Measurements from ENCODE around the gene SMPX. TPM values are rescaled to one million over a fixed set of nuclear protein-coding genes. Genes with fewer than 3 reads are reported as not detected.

SMPX gene
- total RNA-seq, 1 donor from 2014 or later = not detected

DNA sequence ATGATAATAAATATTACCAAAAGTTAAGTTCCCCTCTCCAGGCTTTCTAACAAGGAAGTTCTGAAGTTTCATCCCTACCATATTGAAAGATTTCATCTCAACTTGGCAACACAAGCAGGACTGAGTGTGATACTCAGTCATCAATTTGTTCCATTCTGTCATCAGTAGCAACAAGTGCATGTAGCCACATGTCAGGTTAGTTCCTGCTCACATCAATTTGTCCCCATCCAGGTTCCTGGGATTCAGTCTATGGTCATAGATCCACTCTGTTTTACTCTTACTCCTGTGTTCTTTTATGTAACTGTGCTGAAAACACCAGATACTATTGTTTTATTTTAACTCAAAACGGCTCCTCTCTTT is 22.2 kb downstream of the SMPX start:
- TF ChIP-seq, protein P1, sequence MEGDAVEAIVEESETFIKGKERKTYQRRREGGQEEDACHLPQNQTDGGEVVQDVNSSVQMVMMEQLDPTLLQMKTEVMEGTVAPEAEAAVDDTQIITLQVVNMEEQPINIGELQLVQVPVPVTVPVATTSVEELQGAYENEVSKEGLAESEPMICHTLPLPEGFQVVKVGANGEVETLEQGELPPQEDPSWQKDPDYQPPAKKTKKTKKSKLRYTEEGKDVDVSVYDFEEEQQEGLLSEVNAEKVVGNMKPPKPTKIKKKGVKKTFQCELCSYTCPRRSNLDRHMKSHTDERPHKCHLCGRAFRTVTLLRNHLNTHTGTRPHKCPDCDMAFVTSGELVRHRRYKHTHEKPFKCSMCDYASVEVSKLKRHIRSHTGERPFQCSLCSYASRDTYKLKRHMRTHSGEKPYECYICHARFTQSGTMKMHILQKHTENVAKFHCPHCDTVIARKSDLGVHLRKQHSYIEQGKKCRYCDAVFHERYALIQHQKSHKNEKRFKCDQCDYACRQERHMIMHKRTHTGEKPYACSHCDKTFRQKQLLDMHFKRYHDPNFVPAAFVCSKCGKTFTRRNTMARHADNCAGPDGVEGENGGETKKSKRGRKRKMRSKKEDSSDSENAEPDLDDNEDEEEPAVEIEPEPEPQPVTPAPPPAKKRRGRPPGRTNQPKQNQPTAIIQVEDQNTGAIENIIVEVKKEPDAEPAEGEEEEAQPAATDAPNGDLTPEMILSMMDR (IDR thresholded peaks at IDR 0.05; ENCODE audit: insufficient read depth, low read length, poor library complexity, severe bottlenecking) = no peak
- Histone ChIP-seq H3K36me3 (ENCODE audit: control insufficient read depth, insufficient read depth, low read length) (no peaks in the 10 kb centered on the region), H3K27me3 (ENCODE audit: control insufficient read depth, insufficient read depth, low read length) (no peaks in the 10 kb centered on the region), H3K4me3 (ENCODE audit: low read depth, low read length) (no peak overlapping the region)
- no peak for DNase-seq (ENCODE audit: low read depth)

DNA sequence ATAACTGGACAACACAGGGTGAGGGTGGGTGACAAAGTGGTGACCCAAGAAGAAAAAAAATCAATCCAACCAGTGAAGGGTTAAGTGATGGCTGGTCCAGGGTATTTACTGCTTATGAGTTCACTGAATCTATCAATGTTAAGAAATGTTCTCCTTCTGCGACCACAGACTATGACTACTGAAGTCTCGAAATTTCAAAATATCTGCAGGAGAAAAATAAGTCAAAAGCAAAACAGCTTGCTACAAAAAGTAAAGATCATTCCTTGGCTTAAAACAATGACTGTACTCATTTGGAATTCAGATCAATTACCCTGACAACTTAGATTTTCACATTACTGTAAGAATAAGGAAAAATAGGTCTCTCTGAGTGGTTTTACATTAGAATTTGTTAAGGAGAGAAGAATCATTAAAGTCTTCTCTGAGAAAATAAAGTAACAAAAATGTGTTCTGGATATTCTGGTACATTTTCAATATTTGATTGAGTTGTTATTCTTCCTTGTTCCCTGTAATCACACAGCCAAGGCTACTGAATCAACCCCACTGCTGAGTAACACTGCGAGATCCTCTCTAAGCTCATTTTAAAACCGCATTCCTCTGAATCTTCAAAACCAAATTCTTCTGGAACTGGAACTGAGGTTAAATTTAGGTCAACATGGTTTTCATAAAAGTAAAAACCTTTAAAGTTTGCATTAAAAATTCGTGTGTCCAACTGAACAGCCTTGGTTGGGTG is 22.7 kb downstream of the SMPX start:
- TF ChIP-seq, protein P1 (IDR thresholded peaks at IDR 0.05; ENCODE audit: insufficient read depth, low read length, poor library complexity, severe bottlenecking) = no peak
- H3K36me3 ChIP-seq (ENCODE audit: control insufficient read depth, insufficient read depth, low read length) = no peaks in the 10 kb centered on the region
- H3K27me3 ChIP-seq (ENCODE audit: control insufficient read depth, insufficient read depth, low read length) = no peaks in the 10 kb centered on the region
- no peak for DNase-seq (ENCODE audit: low read depth)
- no peak overlapping the region for H3K4me3 ChIP-seq (ENCODE audit: low read depth, low read length)

DNA sequence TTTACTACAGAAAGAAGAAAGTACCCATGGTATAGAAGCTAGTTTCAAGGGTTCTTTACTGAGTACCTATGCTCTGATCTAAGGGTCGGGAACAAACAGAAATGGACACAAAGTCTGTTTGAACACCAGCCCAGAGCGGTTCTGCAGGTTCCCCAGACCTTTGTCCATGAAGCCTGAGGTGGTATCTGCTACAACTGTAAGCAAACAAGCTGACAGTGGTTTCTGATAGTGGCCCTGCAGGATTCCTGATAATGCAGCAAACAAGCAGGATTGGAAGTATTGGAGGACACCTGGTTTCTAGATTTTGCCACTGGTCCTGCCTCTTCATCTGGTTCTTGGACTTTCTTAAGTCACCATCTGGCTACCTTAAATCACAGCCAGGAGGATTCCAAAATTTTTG is 23.7 kb downstream of the SMPX start:
- no peaks in the 10 kb centered on the region for H3K27me3 ChIP-seq (ENCODE audit: control insufficient read depth, insufficient read depth, low read length)
- H3K4me3 ChIP-seq (ENCODE audit: low read depth, low read length) = no peak overlapping the region
- no peak for DNase-seq (ENCODE audit: low read depth)
- no peaks in the 10 kb centered on the region for H3K36me3 ChIP-seq (ENCODE audit: control insufficient read depth, insufficient read depth, low read length)
- TF ChIP-seq, protein P1 (IDR thresholded peaks at IDR 0.05; ENCODE audit: insufficient read depth, low read length, poor library complexity, severe bottlenecking) = no peak

DNA sequence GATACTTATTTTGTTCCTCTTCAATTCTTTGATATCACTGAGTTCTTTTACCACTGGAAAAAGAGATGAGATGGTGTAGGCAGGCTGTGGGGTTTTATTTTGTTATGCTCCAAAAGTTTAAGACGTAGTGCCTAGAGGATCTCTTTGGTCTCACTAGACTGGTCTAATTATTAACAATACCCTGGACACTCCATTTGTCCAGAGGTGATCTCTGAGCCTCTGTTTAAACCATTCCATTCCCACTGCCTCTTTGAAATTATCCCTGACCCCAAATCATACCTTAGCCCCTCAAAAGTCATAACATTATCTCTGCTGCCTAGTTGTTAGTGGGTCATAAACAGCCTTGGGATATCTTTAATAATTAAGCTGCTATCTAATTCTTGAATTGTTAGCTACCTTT is 24.2 kb downstream of the SMPX start:
- no peak for DNase-seq (ENCODE audit: low read depth)
- Histone ChIP-seq H3K36me3 (ENCODE audit: control insufficient read depth, insufficient read depth, low read length) (no peaks in the 10 kb centered on the region), H3K27me3 (ENCODE audit: control insufficient read depth, insufficient read depth, low read length) (no peaks in the 10 kb centered on the region), H3K4me3 (ENCODE audit: low read depth, low read length) (no peak overlapping the region)
- TF ChIP-seq, protein P1 (IDR thresholded peaks at IDR 0.05; ENCODE audit: insufficient read depth, low read length, poor library complexity, severe bottlenecking) = no peak

DNA sequence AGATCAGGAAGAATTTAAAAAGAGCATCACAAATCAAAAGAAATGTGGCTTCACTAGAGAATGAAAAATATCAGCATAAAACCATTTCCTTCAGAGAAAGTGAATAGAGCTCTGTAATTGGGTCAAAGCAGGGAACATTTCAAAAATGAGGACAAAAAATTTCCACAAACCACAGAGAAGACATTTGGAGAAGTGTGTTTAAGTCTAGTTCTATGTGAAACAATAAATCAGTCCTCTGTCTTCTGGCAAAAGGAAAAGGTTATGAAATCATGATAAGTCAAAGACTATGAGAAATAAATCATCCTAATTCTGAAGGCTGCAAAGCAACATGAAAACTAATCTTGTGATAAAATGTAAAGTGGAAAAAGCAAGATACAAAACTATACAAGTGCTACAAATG is 27.9 kb downstream of the SMPX start:
- H3K27me3 ChIP-seq (ENCODE audit: control insufficient read depth, insufficient read depth, low read length) = no peaks in the 10 kb centered on the region
- TF ChIP-seq, protein P1 (IDR thresholded peaks at IDR 0.05; ENCODE audit: insufficient read depth, low read length, poor library complexity, severe bottlenecking) = no peak
- no peaks in the 10 kb centered on the region for H3K36me3 ChIP-seq (ENCODE audit: control insufficient read depth, insufficient read depth, low read length)
- no peak overlapping the region for H3K4me3 ChIP-seq (ENCODE audit: low read depth, low read length)
- DNase-seq (ENCODE audit: low read depth) = no peak
